HG03439 (cell line): ENCODE data around the gene TMEM259.

Experiments used
- ATAC-seq: cut with Tn5 transposase; IDR thresholded peaks from one replicate; pipeline ENCODE4 v1.9.1; 2021; ENCODE audit warnings: mild to moderate bottlenecking, moderate library complexity; ENCODE audit not compliant: unreplicated experiment

The TMEM259 gene

DNA sequence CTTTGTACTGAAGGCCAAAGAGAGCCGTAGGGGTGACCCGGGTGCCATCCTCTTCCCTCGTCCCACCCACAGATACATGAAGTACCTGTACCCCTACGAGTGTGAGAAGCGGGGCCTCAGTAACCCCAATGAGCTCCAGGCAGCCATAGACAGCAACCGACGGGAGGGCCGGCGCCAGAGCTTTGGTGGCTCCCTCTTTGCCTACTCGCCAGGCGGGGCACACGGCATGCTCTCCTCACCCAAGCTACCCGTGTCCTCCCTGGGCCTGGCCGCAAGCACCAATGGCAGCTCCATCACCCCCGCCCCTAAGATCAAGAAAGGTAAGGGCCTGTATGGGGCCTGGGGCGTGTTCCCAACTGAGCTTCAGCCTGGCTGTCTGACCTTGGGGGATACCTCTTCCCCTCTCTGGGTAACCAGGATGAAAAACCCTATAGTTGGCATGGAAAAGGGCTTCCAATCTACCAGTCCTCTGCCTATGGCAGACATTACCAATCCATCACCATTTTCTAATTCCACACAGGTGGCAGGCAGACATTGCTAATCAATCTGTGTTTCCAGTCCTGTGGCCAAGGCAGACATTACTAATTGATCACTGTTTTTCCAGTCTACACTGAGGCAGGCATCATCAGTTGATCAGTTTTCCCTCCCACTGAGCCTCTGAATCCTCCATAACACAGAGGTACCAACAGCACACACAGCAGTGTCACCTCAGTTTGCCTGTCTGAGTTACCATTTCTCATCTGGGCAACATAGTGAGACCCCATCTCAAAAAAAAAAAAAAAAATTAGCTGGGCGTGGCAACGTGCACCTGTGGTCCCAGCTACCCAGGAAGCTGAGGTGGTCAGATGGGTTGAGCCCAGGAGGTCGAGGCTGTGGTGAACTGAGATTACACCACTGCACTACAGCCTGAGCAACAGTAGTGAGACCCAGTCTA is 55.9 kb downstream of the TMEM259 start:
- no peak for ATAC-seq

DNA sequence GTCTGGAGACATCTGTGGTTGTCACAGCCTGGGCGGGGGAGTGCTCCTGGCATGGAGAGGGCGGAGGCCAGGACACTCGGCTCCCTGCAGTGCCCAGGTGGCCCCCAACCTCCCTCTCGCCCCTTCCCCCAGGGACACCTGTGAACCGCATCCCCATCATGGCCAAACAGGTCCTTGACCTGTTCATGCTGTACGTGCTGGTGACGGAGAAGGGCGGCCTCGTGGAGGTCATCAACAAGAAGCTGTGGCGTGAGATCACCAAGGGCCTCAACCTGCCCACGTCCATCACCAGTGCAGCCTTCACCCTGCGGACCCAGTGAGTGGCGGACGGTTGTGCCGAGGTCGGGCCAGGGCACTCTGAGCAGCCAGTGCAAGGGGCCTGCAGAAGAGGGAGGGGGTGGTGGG is 56.8 kb downstream of the TMEM259 start:
- ATAC-seq = no peak

GRCh38 chr19:963486-963951 is 57.4 kb downstream of the TMEM259 start:
- ATAC-seq = no peak

DNA sequence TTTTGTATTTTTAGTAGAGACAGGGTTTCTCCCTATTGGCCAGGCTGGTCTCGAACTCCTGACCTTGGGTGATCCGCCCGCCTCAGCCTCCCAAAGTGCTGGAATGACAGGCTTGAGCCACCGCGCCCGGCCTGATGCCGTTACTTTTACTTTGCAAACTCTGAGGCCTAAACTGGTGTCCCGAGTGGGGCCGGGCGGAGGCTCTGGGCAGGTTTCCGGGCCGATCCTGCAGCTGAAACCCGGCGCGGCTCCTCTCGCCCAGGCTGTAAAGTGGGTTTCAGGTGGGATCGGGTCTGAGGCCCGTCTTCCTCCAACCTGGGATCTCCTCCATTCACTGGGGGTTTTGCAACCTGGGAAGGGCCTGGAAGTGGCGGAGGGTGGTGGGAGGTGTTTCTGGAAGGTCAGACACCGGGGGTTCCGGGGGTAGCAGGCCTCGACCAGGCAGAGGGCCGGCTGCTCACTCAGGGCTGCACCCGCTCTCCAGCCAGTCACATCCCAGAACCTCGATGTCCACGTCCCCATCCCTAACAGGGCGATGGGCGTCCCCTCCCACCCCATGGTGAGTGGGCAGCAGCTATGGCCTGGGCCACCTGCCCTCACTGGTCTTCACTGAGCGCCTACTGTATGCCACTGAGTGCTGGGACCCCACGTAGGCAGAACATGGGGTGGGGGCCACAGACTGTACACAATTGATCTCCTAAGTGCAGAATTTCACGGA is 58.1 kb downstream of the TMEM259 start:
- no peak for ATAC-seq

DNA sequence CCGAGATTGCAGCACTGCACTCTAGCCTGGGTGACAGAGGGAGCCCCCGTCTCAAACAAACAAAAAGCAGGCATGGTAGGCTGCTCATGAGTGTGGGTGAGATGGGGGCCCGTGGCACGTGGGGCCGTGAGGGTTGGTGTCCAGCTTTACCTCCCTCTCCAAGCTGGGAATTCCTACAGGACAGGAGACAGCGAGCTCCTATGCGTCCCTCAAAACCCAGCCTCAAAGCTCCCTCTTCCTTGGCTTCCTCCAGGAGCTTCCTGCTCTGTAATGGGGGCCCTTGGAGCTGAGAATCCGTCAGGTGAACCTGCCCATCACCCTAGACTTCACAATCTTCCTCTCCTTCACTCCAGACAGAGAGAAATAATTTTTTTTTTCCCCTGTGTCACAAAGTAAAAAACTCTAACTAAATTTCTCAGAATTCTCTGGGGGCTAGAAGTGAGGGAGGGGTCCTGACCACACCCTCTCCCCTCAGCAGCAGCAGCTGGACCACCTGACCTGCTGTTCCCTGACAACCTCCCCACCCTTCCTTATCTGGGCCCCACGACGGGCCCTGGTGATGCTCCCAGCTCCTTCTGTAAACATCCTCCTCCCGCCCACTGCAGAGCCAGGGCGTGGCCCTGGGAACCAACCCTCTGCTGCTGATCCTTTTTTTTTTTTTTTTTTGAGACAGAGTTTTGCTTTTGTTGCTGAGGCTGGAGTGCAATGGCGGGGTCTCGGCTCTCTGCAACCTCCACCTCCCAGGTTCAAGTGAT is 58.9 kb downstream of the TMEM259 start:
- ATAC-seq = no peak

- no peak for ATAC-seq
Measured at GRCh38 chr19:960601-960938, 60.4 kb downstream of the TMEM259 start.

DNA sequence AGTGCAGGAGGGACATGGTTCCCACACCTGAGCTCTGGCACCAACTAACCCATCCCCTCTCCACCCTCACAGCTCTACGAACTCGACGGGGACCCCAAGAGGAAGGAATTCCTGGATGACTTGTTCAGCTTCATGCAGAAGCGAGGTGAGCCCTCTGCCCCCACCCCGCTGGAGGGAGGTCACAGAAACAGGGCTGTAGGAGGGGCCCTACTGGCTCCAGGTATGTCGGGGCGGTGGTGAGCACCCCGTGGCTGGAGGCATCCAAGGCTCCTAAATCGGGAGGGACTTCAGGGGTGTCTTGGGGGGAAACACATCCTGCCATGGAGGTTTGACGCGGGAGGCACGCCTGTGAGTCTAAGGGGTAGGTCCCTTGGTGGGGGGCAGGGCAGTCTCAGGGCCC is 60.9 kb downstream of the TMEM259 start:
- no peak for ATAC-seq
